GM12891 (cell line): ENCODE measurements around the gene IFT74.

Experiments
- DNase-seq: peaks from one replicate; pipeline ENCODE4 v3.0.0; 2011; ENCODE audit warnings: low spot score; ENCODE audit not compliant: insufficient read length
- FAIRE-seq: peaks from 2 replicates; lab custom pipeline; 2011; peaks lifted over from hg19 to GRCh38; lab: Jason Lieb, UNC
- PAX5 ChIP-seq: IDR thresholded peaks from 2 replicates; pipeline ENCODE4 v1.6.1; 2011; ENCODE audit warnings: low read length, moderate library complexity, mild to moderate bottlenecking; ENCODE audit not compliant: insufficient read depth, severe bottlenecking
- POLR2A ChIP-seq: IDR thresholded peaks from 2 replicates; pipeline ENCODE4 v1.6.1; 2011; ENCODE audit warnings: low read depth, low read length, control low read depth
- POLR2AphosphoS5 ChIP-seq: IDR thresholded peaks from 2 replicates; pipeline ENCODE4 v1.6.1; 2011; ENCODE audit warnings: low read depth, low read length, control low read depth
- POU2F2 ChIP-seq: IDR thresholded peaks from 2 replicates; pipeline ENCODE4 v1.6.1; 2011; ENCODE audit warnings: low read depth, mild to moderate bottlenecking, control low read depth, low read length, moderate library complexity
- SPI1 ChIP-seq: IDR thresholded peaks from 2 replicates; pipeline ENCODE4 v1.6.1; 2011; ENCODE audit warnings: low read depth, low read length, control low read depth
- TAF1 ChIP-seq: IDR thresholded peaks from 2 replicates; pipeline ENCODE4 v1.6.1; 2011; ENCODE audit warnings: low read depth, low read length, control low read depth

Gene IFT74

DNA sequence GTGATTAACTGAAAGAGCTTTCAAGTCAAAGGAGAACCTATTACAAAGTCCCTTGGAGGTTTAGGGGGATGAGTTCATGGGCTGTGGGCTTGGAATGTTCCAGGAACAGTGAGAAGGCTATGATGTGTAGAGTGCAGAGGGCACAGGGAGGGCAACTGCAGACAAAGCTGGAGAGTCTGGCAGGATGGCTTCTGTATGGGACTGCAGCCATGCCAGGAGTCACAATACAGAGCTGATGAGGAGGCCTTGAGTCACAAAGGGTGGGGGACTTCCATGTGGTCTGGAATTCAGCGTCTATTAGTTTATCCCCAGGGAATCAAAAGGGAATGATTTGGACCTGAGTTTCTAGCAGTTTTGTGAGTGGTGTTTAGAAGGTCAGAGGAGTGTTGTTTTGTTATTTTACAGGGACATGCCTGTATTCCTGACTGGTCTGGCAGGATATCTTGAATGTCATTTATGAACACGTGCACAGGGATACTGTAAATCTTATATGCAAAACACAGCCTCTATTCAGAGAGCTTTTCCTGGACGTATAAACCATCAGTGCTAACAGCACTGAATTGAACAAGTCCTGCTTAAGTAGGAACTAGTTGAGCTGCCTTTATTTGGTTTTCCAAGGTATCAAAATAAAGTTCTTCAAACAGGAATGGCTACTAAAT, 138.6 kb downstream of the IFT74 start:
- FAIRE-seq (no peak), DNase-seq (no peak)
- TF ChIP-seq TAF1 (no peak), POLR2AphosphoS5 (no peak), PAX5 (no peak), SPI1 (no peak), POLR2A (no peak), POU2F2 (no peak)

DNA sequence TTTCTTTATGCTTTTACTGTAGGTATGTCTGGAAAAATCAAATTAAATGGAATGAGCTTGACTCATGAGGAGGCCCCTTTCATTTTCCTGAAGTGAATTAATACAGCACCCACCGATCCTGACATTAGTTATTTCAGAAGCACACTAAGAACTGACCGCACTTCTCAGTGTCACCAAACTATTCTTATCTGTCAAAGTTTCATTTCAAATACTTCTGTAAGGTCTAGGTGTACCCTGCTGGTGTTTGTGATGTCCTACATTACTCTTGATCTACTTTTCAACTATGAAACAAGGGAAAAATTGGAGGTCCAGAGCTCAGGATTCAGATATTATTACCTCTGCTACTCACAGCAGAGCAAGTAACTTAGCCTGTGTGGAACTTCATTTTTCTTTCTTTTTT, 151.0 kb downstream of the IFT74 start:
- no peak for DNase-seq
- TF ChIP-seq POU2F2: no peak
- TF ChIP-seq SPI1: no peak
- TF ChIP-seq POLR2A: no peak
- no peak for TF ChIP-seq PAX5
- no peak for TF ChIP-seq TAF1
- TF ChIP-seq POLR2AphosphoS5: no peak
- FAIRE-seq: no peak

DNA sequence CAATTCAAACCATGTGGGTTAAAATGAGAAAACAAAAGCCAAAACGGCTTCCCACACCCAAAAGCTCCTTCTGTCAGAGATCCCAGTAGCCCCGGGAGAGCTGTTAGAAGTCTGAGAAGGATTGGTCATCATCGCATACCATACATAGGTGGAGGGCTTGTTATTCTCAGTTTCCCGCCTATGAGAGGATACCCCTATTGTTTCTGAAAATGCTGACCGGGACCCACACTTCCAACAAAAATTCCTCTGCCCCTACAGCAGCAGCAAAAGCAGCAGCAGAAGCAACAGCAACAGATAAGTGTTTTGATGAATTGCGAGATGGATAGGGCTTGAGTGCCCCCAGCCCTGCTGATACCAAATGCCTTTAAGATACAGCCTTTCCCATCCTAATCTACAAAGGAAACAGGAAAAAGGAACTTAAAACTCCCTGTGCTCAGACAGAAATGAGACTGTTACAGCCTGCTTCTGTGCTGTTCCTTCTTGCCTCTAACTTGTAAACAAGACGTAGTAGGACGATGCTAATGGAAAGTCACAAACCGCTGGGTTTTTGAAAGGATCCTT, 152.8 kb downstream of the IFT74 start, which contains the start of gene TEK:
Gene TEK, plus strand, starts transcription at position 245 of the 561 bp plus-strand sequence. CDS start 366 bp downstream, outside the sequence.
- TF ChIP-seq TAF1 (no peak), PAX5 (no peak), POLR2AphosphoS5 (no peak), SPI1 (no peak), POLR2A (no peak), POU2F2 (no peak)

GRCh38 chr9:27109621-27110020, 153.4 kb downstream of the IFT74 start:
- no peak for TF ChIP-seq TAF1

More for the DNA sequence above, 152.8 kb downstream of the IFT74 start, which contains the start of gene TEK:
- no peak for FAIRE-seq
- DNase-seq: no peak

GRCh38 chr9:27110181-27110580, 154.0 kb downstream of the IFT74 start:
- DNase-seq: no peak
- TF ChIP-seq PAX5 (no peak), SPI1 (no peak)
- no peak for FAIRE-seq

More at GRCh38 chr9:27109621-27110020, 153.4 kb downstream of the IFT74 start:
- DNase-seq: no peak
- no peak for FAIRE-seq

GRCh38 chr9:27112235-27112634, 156.0 kb downstream of the IFT74 start:
- no peak for FAIRE-seq
- no peak for TF ChIP-seq POU2F2
- no peak for TF ChIP-seq TAF1
- no peak for TF ChIP-seq POLR2AphosphoS5
- TF ChIP-seq SPI1: no peak
- no peak for TF ChIP-seq PAX5
- no peak for TF ChIP-seq POLR2A
- no peak for DNase-seq
